NCI-H187 treated with DMSO at 0.1 percent for 48 hours (cell line): ENCODE measurements around the gene FLT3.
A peak's percentile ranks its signal among the peaks of the same experiment; 100 is the strongest.
"Not testable (repeated sequence)": the region's sequence is repeated elsewhere in the genome, so short reads cannot be mapped to it uniquely, and the experiment has no call there.

Experiments
- DNase-seq: peaks from one replicate; lab custom pipeline; 2025; lab: John Stamatoyannopoulos, UW

FLT3 gene

GRCh38 chr13:28044608-28045007, 55.8 kb downstream of the FLT3 start:
- no peak for DNase-seq

DNA sequence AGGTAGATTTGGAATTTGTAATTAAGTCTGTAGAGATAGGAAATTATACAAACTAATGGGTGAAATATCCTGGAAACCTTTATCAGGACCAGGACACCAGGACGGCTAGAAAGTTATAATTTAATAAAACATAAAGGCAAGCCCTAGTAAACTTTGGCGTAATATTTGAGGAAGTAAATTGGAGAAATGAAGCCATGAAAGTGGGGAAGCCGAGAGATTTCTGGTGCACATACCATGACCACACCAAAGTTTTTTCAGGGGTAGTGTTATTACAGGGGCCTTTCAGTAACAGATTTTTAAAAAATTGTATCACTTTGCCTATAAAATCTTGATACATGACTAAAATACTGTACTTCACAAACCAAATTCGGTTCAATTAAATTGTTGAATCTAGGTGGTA, 57.2 kb downstream of the FLT3 start:
- DNase-seq, result no peak

DNA sequence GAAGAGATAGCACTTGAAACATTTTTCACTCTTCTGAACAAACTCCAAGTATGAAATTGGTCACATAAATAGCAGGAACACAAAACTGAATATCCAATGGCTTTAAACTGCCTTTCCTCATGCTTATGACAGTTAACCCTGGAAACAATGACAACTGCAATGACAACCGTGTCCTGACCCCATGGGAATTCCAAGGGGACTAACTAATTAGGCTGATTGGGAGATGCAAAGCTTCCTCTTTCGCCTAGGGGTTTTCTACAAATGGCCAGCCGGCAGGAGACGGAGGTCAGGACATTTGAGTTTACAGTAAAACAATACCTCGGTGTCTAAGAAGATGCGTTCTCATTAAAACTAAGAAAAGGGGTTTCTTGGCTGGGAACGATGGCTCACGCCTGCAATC, 58.9 kb downstream of the FLT3 start:
- no peak for DNase-seq

DNA sequence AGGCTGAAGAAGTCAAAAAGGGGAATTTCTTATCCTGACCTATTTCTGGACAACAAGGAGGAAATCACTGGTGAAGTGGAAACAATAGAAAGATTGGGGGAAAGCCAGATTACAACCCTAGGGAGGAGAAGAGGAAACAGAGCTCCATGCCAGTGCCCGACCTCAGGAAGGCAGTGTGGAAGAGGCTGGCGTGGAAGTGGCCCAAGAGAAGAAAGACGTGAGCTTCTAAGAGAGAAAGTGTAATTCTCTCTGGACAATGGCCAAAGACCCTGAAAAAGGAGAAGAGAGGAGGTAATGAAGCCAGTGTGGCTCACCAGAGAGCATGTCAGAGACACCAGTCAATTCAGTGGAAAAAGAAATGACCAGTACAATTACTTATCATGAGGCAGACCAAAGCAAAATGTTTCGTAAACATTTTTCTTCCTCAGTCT, 59.3 kb downstream of the FLT3 start:
- no peak for DNase-seq

GRCh38 chr13:28037399-28037798, 63.0 kb downstream of the FLT3 start:
- no peak for DNase-seq

DNA sequence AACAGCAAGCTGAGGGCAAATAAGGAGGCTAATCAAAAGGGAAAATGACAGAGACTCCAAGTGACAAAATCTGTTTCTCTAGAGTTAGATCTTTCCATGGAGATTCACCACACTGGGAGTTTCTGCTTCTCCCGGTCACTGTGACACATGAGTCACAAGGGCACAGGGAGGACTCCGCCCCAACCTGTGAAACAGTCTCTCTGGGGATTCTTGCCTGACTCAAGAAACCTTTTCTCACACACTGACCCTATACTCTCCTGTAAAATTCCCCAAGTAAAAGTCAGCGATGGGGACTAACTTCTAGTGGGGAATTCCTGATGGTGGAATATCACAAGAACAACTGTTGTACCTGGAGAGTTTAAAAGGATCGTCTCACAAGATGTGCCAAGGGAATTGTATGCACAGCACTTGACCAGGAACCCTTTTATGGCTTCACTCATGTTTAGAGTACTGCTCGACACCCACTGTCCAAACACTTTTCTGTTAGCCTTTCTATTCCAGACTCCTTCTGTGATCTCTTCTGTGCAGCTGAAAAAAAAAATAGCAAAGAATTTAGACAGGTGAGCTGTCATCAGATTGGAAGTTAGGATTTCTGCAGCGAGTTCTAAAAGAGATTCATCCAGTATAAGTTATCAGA, 65.1 kb downstream of the FLT3 start:
- DNase-seq, result peak; percentile 31

DNA sequence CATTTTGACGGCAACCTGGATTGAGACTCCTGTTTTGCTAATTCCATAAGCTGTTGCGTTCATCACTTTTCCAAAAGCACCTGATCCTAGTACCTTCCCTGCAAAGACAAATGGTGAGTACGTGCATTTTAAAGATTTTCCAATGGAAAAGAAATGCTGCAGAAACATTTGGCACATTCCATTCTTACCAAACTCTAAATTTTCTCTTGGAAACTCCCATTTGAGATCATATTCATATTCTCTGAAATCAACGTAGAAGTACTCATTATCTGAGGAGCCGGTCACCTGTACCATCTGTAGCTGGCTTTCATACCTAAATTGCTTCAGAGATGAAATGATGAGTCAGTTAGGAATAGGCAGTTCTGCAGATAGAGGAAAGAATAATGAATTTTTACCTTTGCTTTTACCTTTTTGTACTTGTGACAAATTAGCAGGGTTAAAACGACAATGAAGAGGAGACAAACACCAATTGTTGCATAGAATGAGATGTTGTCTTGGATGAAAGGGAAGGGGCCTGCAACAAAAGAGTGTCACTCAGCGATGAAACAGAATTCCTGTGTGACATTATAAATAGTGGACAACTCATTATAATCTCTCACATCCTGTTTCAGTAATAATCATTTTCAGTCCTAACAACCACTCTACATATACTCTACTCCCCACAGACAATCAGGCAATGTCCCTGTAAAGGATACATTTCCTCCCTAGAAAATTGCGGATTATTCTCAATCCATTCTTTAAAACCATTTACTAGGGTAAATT, 66.3 kb downstream of the FLT3 start:
- no peak for DNase-seq

- not testable (repeated sequence) for DNase-seq
Observed at GRCh38 chr13:28032438-28032837, 67.9 kb downstream of the FLT3 start.

DNA sequence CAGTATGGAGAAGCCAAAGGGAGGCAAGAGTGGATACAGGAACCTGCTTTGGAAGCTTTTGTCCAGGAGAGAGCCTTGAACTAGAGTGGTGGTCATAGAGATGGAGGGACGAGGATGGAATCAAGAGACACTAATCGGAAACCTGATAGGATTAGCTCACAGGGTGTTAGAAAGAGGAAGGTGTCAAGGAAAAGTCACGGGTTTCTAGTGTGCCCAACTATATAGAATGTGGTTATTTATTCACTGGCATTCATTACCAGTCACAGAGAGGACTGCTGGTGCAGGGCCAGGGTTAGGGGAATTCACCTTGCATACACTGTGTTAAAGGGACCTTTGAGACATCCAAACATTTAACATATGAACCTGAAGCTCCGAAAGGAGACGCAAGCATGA, 68.5 kb downstream of the FLT3 start:
- no peak for DNase-seq

DNA sequence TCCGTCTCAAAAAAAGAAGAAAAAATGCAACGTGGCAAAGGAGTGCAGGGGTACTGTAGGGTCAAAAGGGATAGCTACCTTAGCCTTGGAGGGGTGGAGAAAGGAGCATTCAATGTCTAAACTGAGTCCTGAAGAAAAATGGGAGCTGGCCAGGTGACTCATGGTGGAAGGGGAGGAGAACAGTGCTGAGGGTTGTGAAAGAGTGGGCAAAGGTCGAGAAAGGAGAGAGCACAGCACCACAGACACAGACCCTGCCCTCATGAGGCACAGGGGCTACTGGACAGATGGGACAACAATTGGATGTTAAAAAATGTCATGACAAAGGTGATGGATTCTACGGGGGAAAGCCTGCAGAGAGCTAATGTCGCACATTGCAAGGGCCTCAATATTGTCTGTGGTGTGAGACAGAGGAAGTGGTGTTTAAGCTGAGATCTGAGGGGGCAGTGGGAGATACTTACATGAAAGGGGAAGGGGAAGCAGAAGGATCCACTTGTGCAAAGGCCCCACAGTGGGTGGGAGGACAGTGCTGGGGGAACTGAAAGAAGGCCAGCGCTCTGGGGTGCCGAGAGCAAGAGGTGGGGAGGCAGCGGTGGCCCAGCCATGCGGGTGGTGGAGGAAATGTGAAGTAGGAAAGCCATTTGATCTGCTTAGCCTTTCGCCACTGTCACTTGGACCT, 69.0 kb downstream of the FLT3 start:
- DNase-seq, result no peak

DNA sequence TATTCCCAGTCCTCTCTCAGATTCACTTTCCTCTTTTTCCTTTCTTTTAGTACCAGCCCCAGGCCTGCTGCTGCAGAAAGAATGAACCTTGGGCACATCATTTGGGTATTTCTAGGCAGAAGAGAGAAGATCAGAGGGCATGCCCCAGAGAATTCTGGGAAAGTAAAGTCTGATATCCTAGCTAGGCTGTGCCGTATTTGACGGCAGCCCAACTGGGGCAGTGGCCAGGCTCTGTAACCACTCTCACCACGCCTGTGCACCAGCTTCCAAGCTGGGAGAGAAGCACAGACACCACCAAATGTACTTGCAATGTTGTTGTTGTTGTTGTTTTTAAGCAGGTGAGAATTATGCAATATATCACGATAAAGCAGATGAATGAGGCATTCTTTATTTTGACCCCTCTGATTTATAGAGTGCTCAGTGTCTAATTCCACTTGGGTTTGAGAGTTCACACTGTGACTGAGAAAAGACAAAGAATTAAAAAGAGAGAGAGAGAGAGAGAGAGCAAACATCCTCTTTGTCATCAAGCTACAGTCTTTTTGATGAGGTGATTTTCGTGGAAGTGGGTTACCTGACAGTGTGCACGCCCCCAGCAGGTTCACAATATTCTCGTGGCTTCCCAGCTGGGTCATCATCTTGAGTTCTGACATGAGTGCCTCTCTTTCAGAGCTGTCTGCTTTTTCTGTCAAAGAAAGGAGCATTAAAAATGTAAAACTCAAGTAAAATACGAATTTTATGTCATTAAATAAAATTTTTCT, 72.6 kb downstream of the FLT3 start:
- no peak for DNase-seq

DNA sequence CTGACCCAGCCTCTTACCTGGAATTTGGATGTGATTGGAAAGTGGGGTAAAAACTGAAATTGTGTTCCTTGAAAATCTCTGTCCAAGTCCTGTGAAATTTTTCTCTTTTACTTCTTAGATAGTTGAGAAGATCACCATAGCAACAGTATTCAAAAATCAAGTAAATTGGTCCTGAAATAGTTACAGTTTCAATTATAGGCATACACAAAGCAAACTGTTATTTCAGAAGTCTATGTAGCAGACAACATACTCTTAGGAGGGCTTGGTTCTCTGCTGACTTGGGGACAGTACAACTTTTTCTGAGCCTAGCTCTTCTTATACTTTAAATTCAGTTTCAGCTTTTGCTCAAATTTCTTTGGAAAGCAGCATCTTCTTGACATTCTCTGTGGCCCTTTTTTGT, 73.3 kb downstream of the FLT3 start:
- DNase-seq, result no peak

- no peak for DNase-seq
Observed at GRCh38 chr13:28026508-28026907, 73.9 kb downstream of the FLT3 start.

DNA sequence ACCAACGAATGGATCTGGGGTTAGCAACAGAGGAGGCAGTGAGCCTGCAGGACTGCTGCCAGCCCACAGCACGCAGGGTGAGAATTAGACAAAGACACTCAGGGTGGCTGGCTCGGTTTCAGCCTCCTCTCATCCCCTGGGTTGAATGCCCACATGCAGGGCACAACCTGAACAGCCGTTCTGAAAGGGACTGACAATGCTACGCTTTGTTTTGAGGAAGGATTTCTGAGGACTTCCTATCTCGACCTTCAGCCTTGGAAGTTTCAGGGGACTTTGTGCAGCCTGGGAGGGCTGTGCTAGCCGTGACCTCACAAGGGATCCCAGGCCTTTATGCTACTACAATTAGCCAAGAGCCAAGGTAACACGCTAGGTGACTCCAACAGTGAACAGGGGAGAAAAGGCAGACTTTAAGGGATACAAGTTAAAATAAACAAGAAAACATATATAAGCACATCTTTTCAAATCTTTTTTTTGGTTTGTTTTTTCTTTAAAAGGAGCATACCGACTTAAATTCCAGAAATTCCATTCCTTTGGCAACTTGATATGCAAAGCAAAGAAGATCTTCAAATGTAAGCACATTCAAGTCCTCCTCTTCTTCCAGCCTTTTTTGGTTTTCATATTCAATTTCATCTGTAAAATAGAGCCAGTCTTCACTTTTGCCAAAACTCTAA, 77.4 kb downstream of the FLT3 start:
- DNase-seq, result no peak

GRCh38 chr13:28014301-28014700, 86.1 kb downstream of the FLT3 start:
- no peak for DNase-seq

DNA sequence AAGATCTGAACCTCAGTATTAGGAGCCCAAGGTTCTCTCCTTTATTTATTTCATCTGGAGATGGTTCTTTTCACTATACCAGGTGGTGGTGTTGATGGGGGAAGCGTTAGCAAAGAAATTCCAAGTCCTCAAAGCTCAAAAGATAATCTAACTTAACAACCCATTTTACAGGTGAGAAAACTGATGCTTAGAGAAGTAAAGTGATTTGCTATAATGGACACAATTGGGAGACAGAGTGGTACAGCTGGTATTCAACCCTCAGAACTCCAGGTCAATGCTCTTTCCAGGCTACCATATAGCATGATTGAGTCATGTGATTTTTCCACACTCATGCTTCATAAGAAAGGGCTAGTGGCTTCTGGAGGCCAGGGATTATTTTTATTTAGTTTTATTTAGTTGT, 86.9 kb downstream of the FLT3 start:
- DNase-seq, result no peak

DNA sequence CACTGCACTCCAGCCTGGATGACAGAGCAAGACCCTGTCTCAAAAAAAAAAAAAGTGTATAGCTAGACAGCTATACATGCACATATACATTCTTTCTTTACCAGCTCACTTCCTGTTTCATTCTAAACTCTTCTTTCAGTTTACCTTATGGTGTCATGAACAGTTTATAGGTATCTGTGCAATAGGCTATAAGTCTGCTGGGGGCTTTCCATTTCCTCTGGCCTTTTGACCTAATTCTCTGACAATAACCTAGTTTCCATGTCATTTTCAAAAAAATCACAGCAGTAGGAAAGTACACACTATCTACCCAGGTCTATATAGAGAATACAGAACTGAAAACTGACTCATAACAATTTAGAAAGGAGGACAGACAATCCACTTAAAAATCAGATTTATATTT, 87.5 kb downstream of the FLT3 start:
- DNase-seq, result no peak

- no peak for DNase-seq
Observed at GRCh38 chr13:28012383-28012782, 88.0 kb downstream of the FLT3 start.

DNA sequence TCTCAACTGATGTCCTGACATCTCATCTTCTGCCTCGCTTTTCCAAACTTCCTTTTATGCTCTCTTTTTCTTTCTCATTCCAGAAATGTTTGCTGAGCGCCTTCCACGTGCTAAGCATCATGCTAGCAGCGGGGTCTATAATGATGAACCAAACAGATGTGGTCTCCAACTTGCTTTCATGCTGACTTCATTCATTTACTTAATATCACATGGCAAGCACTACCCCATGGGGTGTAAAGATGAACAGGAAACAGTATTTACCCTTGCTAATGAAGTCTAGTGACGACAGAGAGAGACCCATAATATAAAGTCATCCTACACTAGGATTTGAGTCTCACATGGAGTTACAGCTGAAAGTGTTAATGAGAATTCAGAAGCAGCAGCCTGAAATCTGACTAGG, 90.3 kb downstream of the FLT3 start:
- no peak for DNase-seq

GRCh38 chr13:28005016-28005415, 95.4 kb downstream of the FLT3 start:
- not testable (repeated sequence) for DNase-seq

DNA sequence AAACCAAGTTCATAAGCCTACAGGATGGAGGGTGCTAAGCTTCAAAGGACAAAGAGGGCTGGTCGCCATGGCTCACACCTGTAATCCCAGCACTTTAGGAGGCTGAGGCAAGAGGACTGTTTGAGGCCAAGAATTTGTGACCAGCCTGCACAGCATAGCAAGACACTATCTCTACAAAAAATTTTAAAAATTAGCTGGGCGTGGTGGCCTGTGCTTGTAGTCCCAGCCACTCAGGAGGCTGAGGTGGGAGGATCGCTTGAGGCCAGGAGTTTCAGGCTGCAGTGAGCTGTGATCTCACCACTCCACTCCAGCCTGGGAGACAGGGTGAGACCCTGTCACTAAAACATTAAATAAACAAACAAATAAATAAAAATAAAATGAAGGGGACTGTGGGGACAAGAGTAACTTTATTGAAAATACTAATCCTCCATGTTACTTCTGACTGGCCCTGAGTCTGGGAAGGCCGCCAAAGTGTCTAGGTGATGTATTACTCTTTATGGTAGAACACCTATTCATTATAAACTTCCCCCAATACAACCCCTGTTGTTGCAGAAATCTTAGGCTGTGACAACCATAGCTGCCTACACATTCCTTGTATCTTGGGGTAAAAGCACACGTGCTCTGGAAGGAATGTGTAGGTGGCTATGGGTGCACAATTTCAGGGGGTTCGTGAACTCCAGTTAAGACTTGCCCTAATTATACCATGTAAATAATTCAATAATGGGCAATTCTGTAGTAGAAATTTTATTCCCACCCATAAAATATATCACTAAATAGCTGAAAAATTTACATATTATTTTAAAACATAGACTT, 97.3 kb downstream of the FLT3 start:
- DNase-seq, result no peak
